Measurements from ENCODE around the gene ARPC2.

- TF ChIP-seq CTCF (conservative IDR thresholded peaks at IDR 0.05) (peak; percentile 87), EZH2 (IDR thresholded peaks at IDR 0.05; ENCODE audit: low read depth) (no peak)
Measured at GRCh38 chr2:218186355-218186766, 30.6 kb upstream of the ARPC2 start.
